K562 (cell line): Measurements from ENCODE around the gene TBX22. TPM values are rescaled to one million over a fixed set of nuclear protein-coding genes. Genes with fewer than 3 reads are reported as not detected.

ENCODE experiments used
- ATAC-seq: fragments of 200-7000 bp; cut with Tn5 transposase; 3 replicates; pipeline ENCODE4 v1.9.1; 2020; ENCODE audit warnings: moderate library complexity
- BruUV-seq: library from RNA; stranded (reverse); fragments of 400-500 nt; replicated peaks from 2 replicates; lab custom pipeline; 2021; lab: Mats Ljungman, UMichigan
- CTCF ChIA-PET: fragments of 300-600 bp; formaldehyde crosslinking; extraction: SDS; loops from one replicate; lab custom pipeline; 2021; ENCODE audit warnings: low intra/inter-chr PET ratio; lab: Yijun Ruan, JAX
- POLR2A ChIA-PET: fragments of 300-600, 350-650 bp; sonication (Branson Sonifier 250); formaldehyde crosslinking; extraction: SDS; loops from one replicate; lab custom pipeline; 2021; ENCODE audit warnings: antibody characterized with exemption, inconsistent platforms; lab: Yijun Ruan, JAX
- DNase-seq, 4 experiments: peaks; one replicate each; pipeline versions ENCODE4 v3.0.0 to v3.0.0-alpha.2; 2011 to 2018; ENCODE audit warnings: low spot score in 3 of 4, mixed read lengths in 3 of 4; ENCODE audit errors: extremely low read depth in 1 of 4
- FAIRE-seq: peaks from 2 replicates; lab custom pipeline; 2011; peaks lifted over from hg19 to GRCh38; lab: Jason Lieb, UNC
- H2AFZ ChIP-seq: 2 replicates; pipeline ENCODE4 v1.6.0; 2011; ENCODE audit warnings: low read depth, low read length, control low read depth, inconsistent platforms
- H3K27ac ChIP-seq: fragments of 200-600 bp; 3 replicates; pipeline ENCODE4 v1.8.0; 2011; ENCODE audit warnings: low read depth, mild to moderate bottlenecking, control low read depth, inconsistent platforms, low read length, moderate library complexity, mixed read lengths; ENCODE audit errors: extremely low read depth
- H3K27me3 ChIP-seq, 2 experiments: fragments of 300-600 bp in 1 of 2; 2 replicates in 1 of 2; 3 replicates in 1 of 2; pipeline versions ENCODE4 v1.6.0 to v1.8.0; 2011; ENCODE audit warnings: inconsistent platforms in 2 of 2, low read length in 2 of 2, mild to moderate bottlenecking in 1 of 2, mixed read lengths in 1 of 2, moderate library complexity in 1 of 2; ENCODE audit not compliant: control insufficient read depth in 2 of 2, insufficient read depth in 2 of 2
- H3K36me3 ChIP-seq: fragments of 300-600 bp; 3 replicates; pipeline ENCODE4 v1.8.0; 2011; ENCODE audit warnings: mild to moderate bottlenecking, low read length, inconsistent platforms; ENCODE audit not compliant: control insufficient read depth, insufficient read depth
- H3K4me1 ChIP-seq, 2 experiments: fragments of 200-600 bp in 1 of 2; replicated peaks in 1 of 2; 2 replicates in 1 of 2; 3 replicates in 1 of 2; pipeline versions ENCODE4 v1.5.1 to v1.8.0; 2011; ENCODE audit warnings: inconsistent platforms in 2 of 2, low read length in 2 of 2, mild to moderate bottlenecking in 1 of 2, mixed read lengths in 1 of 2, moderate library complexity in 1 of 2; ENCODE audit not compliant: control insufficient read depth in 2 of 2, insufficient read depth in 2 of 2
- H3K4me2 ChIP-seq: 2 replicates; pipeline ENCODE4 v1.6.1; 2011; ENCODE audit warnings: low read length, control low read depth, inconsistent platforms, mixed read lengths; ENCODE audit not compliant: insufficient read depth
- H3K4me3 ChIP-seq: fragments of 200-600 bp; sonication (generic), shearing (Covaris generic); 2 replicates; pipeline ENCODE4 v1.5.1; 2016; ENCODE audit warnings: control low read depth, inconsistent platforms
- H3K79me2 ChIP-seq: fragments of 200-600 bp; 3 replicates; pipeline ENCODE4 v1.8.0; 2011; ENCODE audit warnings: low read length, inconsistent platforms; ENCODE audit not compliant: control insufficient read depth, insufficient read depth
- H3K9ac ChIP-seq, 2 experiments: 2 replicates each; pipeline versions ENCODE4 v1.6.0 to v1.6.1; 2011; ENCODE audit warnings: low read depth in 2 of 2, low read length in 2 of 2, control low read depth in 1 of 2, inconsistent platforms in 1 of 2, mild to moderate bottlenecking in 1 of 2, mixed read lengths in 1 of 2; ENCODE audit not compliant: insufficient read depth in 1 of 2
- H3K9me1 ChIP-seq: one replicate; pipeline ENCODE4 v1.6.0; 2011; ENCODE audit warnings: inconsistent platforms, mild to moderate bottlenecking, low read length, moderate library complexity; ENCODE audit not compliant: control insufficient read depth, insufficient read depth
- H3K9me3 ChIP-seq: replicated peaks from 2 replicates; pipeline ENCODE4 v1.5.1; 2011; ENCODE audit warnings: low read depth, low read length, inconsistent platforms; ENCODE audit not compliant: control insufficient read depth, insufficient read depth
- H4K20me1 ChIP-seq: replicated peaks from 2 replicates; pipeline ENCODE4 v1.6.1; 2011; ENCODE audit warnings: low read length, inconsistent platforms, mixed read lengths; ENCODE audit not compliant: control insufficient read depth, insufficient read depth
- CBFA2T3 ChIP-seq: fragments of 450-650 bp; IDR thresholded peaks from 2 replicates; pipeline ENCODE4 v1.6.1; 2017
- EP400 ChIP-seq: fragments of 450-650 bp; IDR thresholded peaks from 2 replicates; pipeline ENCODE4 v1.6.1; 2017; ENCODE audit warnings: antibody characterized with exemption, mild to moderate bottlenecking, moderate library complexity
- IFI16 ChIP-seq: fragments of 250-450 bp; sonication (Bioruptor Pico); IDR thresholded peaks from 2 replicates; pipeline ENCODE4 v2.1.2; 2022; ENCODE audit warnings: mild to moderate bottlenecking, inconsistent platforms
- MTA1 ChIP-seq: fragments of 450-650 bp; IDR thresholded peaks from 2 replicates; pipeline ENCODE4 v1.6.1; 2017; ENCODE audit warnings: borderline replicate concordance
- SFPQ ChIP-seq: fragments of 200-400 bp; formaldehyde crosslinking; IDR thresholded peaks from 2 replicates; pipeline ENCODE4 v1.6.1; 2017; ENCODE audit warnings: mild to moderate bottlenecking, low read depth, low read length, moderate library complexity
- ZNF589 ChIP-seq: fragments of 200-800 bp; sonication (Bioruptor generic); IDR thresholded peaks from 2 replicates; pipeline ENCODE4 v1.6.1; 2016; ENCODE audit warnings: low read depth, missing genetic modification characterization, missing compliant biosample characterization
- WGBS: fragments of 100-300 bp; shearing (Covaris generic); methylation state at CpG from one replicate; pipeline ENCODE4 v1.1.6; 2016; ENCODE audit warnings: low coverage, mixed read lengths; ENCODE audit not compliant: insufficient coverage; ENCODE audit errors: missing lambda C conversion rate; 5-methylcytosine and 5-hydroxymethylcytosine counted together
- in situ Hi-C: fragments of 300-500 bp; cut with MboI; formaldehyde crosslinking; loops from 4 replicates; pipeline ENCODE4 v1.15.0; 2018; ENCODE audit warnings: inconsistent platforms, mixed read lengths
- intact Hi-C: fragments of 100-400 bp; cut with micrococcal nuclease; formaldehyde crosslinking; loops from 2 replicates; pipeline ENCODE4 v1.14.2; 2022
- polyA plus RNA-seq, 8 experiments: library from polyadenylated mRNA; depleted of rRNA in 4 of 8; stranded (reverse) in 5 of 8; unstranded in 3 of 8; fragments of >200 nt; fragmentation: Nextera tagmentation in 2 of 8; fragmentation: Illumina TruSeq in 1 of 8; extraction: Ambion mirVana in 2 of 8; extraction: Trizol in 1 of 8; gene quantifications; 2 replicates each; pipeline versions ENCODE4 v1.2.1 to v1.2.3, GENCODE V29; 2011 to 2014; ENCODE audit warnings: inconsistent platforms in 1 of 8, missing spikeins in 1 of 8
- total RNA-seq, 7 experiments: library from RNA; depleted of rRNA in 6 of 7; stranded (reverse); fragments of >200 nt in 6 of 7; fragmentation: Illumina TruSeq in 2 of 7; extraction: Trizol in 2 of 7; gene quantifications; 2 replicates each; pipeline versions ENCODE4 v1.2.1 to v1.2.3, GENCODE V29; 2011 to 2021; ENCODE audit warnings: low replicate concordance in 1 of 7

The TBX22 gene
- total and polyA plus RNA-seq, 9 of the 15 experiments (the other 6 are each of a cell fraction or from before 2014, with no cell fraction given): not detected

- Histone ChIP-seq H3K4me2 (no peak overlapping the region), H3K4me3 (no peak overlapping the region), H2AFZ (no peak overlapping the region), H3K27ac (no peak overlapping the region), H3K9ac (no peak overlapping the region), H3K9me3 (no peaks in the 10 kb centered on the region), H4K20me1 (no peaks in the 10 kb centered on the region), H3K27me3 (no peaks in the 10 kb centered on the region), H3K79me2 (no peaks in the 10 kb centered on the region), H3K9me1 (no peaks in the 10 kb centered on the region), H3K36me3 (no peaks in the 10 kb centered on the region), H3K4me1 (no peaks in the 10 kb centered on the region)
- no peak for TF ChIP-seq EP400
- no peak for TF ChIP-seq ZNF589 (CRISPR knock-in tag)
- no peak for TF ChIP-seq SFPQ
- no peak for TF ChIP-seq CBFA2T3
- TF ChIP-seq MTA1: no peak
- TF ChIP-seq IFI16 (CRISPR knock-in tag): no peak
- 0% methylated on average over 3 of the region's 3 CpGs for WGBS
- ChIA-PET POLR2A (no interaction called here), CTCF (no interaction called here)
- ATAC-seq (no peak), DNase-seq (no peak), FAIRE-seq (no peak)
- BruUV-seq: no TSS peak
- in situ Hi-C loops (loop anchor here (10.0 kb wide), 1 partner anchor 1931 kb away; no protein-coding TSS in a partner anchor), intact Hi-C loops (no loop called here)
Observed at GRCh38 chrX:80016182-80016581, 1.6 kb downstream of the TBX22 start.
